Neural cell (in vitro differentiated cells): ENCODE results near the gene COX11.

Source experiments
- CTCF ChIP-seq: fragments of 450-650 bp; IDR thresholded peaks from 2 replicates; pipeline ENCODE4 v1.5.1; 2014; ENCODE audit warnings: antibody characterized with exemption, mild to moderate bottlenecking, moderate library complexity; ENCODE audit not compliant: poor library complexity, severe bottlenecking
- EP300 ChIP-seq: fragments of 450-650 bp; conservative IDR thresholded peaks from 2 replicates; pipeline ENCODE4 v1.6.1; 2014; ENCODE audit warnings: antibody characterized with exemption, mild to moderate bottlenecking, moderate library complexity; ENCODE audit not compliant: poor library complexity, severe bottlenecking
- EZH2 ChIP-seq: fragments of 200-600, 300-800 bp; shearing (Covaris generic), sonication (generic); IDR thresholded peaks from 2 replicates; pipeline ENCODE4 v1.6.1; 2014; ENCODE audit warnings: antibody characterized with exemption, low read length, borderline replicate concordance, mild to moderate bottlenecking; ENCODE audit not compliant: insufficient read depth, poor library complexity, severe bottlenecking
- POLR2AphosphoS5 ChIP-seq: IDR thresholded peaks from 2 replicates; pipeline ENCODE4 v1.6.1; 2012
- REST ChIP-seq: IDR thresholded peaks from 2 replicates; pipeline ENCODE4 v1.6.1; 2012; ENCODE audit warnings: borderline replicate concordance
- TAF1 ChIP-seq: IDR thresholded peaks from 2 replicates; pipeline ENCODE4 v1.6.1; 2012; ENCODE audit warnings: low read depth

- TF ChIP-seq CTCF (no peak), TAF1 (no peak), REST (no peak), EP300 (no peak), POLR2AphosphoS5 (no peak), EZH2 (no peak)
Observed at GRCh38 chr17:54985476-54985875, 17.0 kb upstream of the COX11 start.
